Measurements from ENCODE around the gene RAI14. TPM values are rescaled to one million over a fixed set of nuclear protein-coding genes. Genes with fewer than 3 reads are reported as not detected.

The RAI14 gene
- total and polyA plus RNA-seq, 2 donors (not counting 3 experiments of a cell fraction or from before 2014, with no cell fraction given), result 114 to 369 TPM

DNA sequence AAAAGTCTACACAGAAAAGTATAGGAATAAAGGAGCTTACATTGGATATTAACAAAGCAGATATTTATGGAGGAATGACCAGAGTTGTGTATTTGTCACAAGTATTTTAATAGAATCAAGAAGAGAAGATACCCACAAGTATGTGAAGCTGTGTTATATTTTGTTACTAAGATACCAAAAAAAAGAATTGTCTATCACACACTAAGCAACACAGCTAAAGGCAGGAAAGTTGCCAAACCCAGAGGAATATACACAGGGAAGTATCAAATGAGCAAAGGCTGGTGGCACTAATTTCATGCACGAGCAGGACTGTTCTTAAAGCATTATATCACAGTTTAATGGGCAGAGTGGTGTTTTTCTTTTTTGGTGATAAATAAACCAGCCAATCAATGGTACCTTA lies 30.9 kb upstream of the RAI14 start:
- Histone ChIP-seq H2AFZ (ENCODE audit: low read depth, low read length) (no peak overlapping the region), H3K9ac (replicated peaks; ENCODE audit: extremely low read depth, insufficient read depth, low read length) (no peak overlapping the region), H3K36me3 (ENCODE audit: control insufficient read depth in 2 of 2, extremely low read depth in 1 of 2, insufficient read depth in 2 of 2, low read length in 2 of 2) (no peaks in the 10 kb centered on the region), H3K9me1 (replicated peaks; ENCODE audit: control insufficient read depth, extremely low read depth, insufficient read depth, low read length) (no peaks in the 10 kb centered on the region), H3K4me2 (ENCODE audit: insufficient read depth, low read length) (no peak overlapping the region), H3K27me3 (ENCODE audit: control insufficient read depth in 2 of 2, insufficient read depth in 2 of 2, low read length in 2 of 2) (no peaks in the 10 kb centered on the region), H3K9me3 (replicated peaks; ENCODE audit: control insufficient read depth, insufficient read depth, low read length) (no peaks in the 10 kb centered on the region), H3K27ac (ENCODE audit: insufficient read depth, low read depth, low read length) (no peak overlapping the region), H3K4me3 (replicated peaks in 1 of 3; ENCODE audit: insufficient read depth in 1 of 3, low read depth in 1 of 3, low read length in 3 of 3) (no peak overlapping the region), H3K79me2 (ENCODE audit: control insufficient read depth, insufficient read depth, low read length) (no peaks in the 10 kb centered on the region), H4K20me1 (replicated peaks; ENCODE audit: control insufficient read depth, extremely low read depth, insufficient read depth, low read length) (no peaks in the 10 kb centered on the region), H3K4me1 (ENCODE audit: control insufficient read depth, extremely low read depth, insufficient read depth, low read length) (peaks cover 48% of the 10 kb centered on the region)
- CTCF ChIA-PET, result interaction anchor here (0.7 to 2.2 kb wide), 4 partner anchors 15 to 134 kb away, joined by 3 to 6 read pairs (median 3); no protein-coding TSS in a partner anchor
- no TSS peak for BruUV-seq (replicated peaks)
- no peak for FAIRE-seq
- DNase-seq (ENCODE audit: low read depth, low spot score), result no peak
- intact Hi-C loops (cut with micrococcal nuclease) (no loop called here), dilution Hi-C loops (cut with MboI; ENCODE audit: extremely low pct_ligation_motif_present, low sequenced_read_pairs) (no loop called here)
- POLR2A ChIA-PET, result interaction anchor here (1.6 kb wide), 1 partner anchor 31 kb away, joined by 14 read pairs; the partner anchor contains the start of gene RAI14
- TF ChIP-seq POLR2A (IDR thresholded peaks at IDR 0.05; ENCODE audit: low read depth, low read length), result no peak
- no peak for TF ChIP-seq MYC (IDR thresholded peaks at IDR 0.05; ENCODE audit: low read depth, low read length)
- TF ChIP-seq, protein P1, sequence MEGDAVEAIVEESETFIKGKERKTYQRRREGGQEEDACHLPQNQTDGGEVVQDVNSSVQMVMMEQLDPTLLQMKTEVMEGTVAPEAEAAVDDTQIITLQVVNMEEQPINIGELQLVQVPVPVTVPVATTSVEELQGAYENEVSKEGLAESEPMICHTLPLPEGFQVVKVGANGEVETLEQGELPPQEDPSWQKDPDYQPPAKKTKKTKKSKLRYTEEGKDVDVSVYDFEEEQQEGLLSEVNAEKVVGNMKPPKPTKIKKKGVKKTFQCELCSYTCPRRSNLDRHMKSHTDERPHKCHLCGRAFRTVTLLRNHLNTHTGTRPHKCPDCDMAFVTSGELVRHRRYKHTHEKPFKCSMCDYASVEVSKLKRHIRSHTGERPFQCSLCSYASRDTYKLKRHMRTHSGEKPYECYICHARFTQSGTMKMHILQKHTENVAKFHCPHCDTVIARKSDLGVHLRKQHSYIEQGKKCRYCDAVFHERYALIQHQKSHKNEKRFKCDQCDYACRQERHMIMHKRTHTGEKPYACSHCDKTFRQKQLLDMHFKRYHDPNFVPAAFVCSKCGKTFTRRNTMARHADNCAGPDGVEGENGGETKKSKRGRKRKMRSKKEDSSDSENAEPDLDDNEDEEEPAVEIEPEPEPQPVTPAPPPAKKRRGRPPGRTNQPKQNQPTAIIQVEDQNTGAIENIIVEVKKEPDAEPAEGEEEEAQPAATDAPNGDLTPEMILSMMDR (IDR thresholded peaks at IDR 0.05; ENCODE audit: extremely low read depth in 1 of 2, insufficient read depth in 1 of 2, low read depth in 1 of 2, low read length in 2 of 2), result no peak
- TF ChIP-seq GATA2 (IDR thresholded peaks at IDR 0.05; ENCODE audit: insufficient read depth, insufficient read length, low read depth, low read length), result no peak
- TF ChIP-seq, protein P2, sequence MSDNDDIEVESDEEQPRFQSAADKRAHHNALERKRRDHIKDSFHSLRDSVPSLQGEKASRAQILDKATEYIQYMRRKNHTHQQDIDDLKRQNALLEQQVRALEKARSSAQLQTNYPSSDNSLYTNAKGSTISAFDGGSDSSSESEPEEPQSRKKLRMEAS (IDR thresholded peaks at IDR 0.05; ENCODE audit: insufficient read depth, insufficient read length), result no peak
- no peak for TF ChIP-seq JUN (IDR thresholded peaks at IDR 0.05; ENCODE audit: borderline replicate concordance, insufficient read depth, insufficient read length, low read depth)
- TF ChIP-seq FOS (IDR thresholded peaks at IDR 0.05; ENCODE audit: borderline replicate concordance, insufficient read depth, low read length), result no peak
- TF ChIP-seq POLR2AphosphoS5 (IDR thresholded peaks at IDR 0.05; ENCODE audit: insufficient read depth, low read depth, low read length), result no peak
- no peak for TF ChIP-seq EZH2 (IDR thresholded peaks at IDR 0.05; ENCODE audit: borderline replicate concordance, low read depth, low read length, severe bottlenecking)

Measured in endothelial cell of umbilical vein (primary cell).